GM23338 (cell line): ENCODE measurements around the gene WDR62. TPM values are rescaled to one million over a fixed set of nuclear protein-coding genes. Genes with fewer than 3 reads are reported as not detected.

ENCODE experiments used
- ATAC-seq: fragments of 200-7000 bp; cut with Tn5 transposase; 3 replicates; pipeline ENCODE4 v1.9.1; 2020
- DNase-seq: peaks from one replicate; pipeline ENCODE4 v3.0.0-alpha.2; 2015; ENCODE audit warnings: low spot score
- H2AFZ ChIP-seq: fragments of 200-600 bp; sonication (generic); 2 replicates; pipeline ENCODE4 v1.8.0; 2016; ENCODE audit warnings: antibody characterized with exemption, mild to moderate bottlenecking, moderate library complexity
- H3F3A ChIP-seq: fragments of 200-600 bp; sonication (generic); replicated peaks from 2 replicates; pipeline ENCODE4 v1.8.0; 2017; ENCODE audit warnings: antibody characterized with exemption, mixed run types, low read depth
- H3K27ac ChIP-seq: fragments of 200-600 bp; sonication (generic); 2 replicates; pipeline ENCODE4 v1.6.1; 2016; ENCODE audit warnings: low read depth
- H3K27me3 ChIP-seq: fragments of 200-600 bp; sonication (generic); 2 replicates; pipeline ENCODE4 v1.8.0; 2016; ENCODE audit warnings: mild to moderate bottlenecking, mixed run types, moderate library complexity; ENCODE audit not compliant: insufficient read depth
- H3K36me3 ChIP-seq: fragments of 200-600 bp; sonication (generic); 2 replicates; pipeline ENCODE4 v1.8.0; 2016; ENCODE audit warnings: mild to moderate bottlenecking; ENCODE audit not compliant: insufficient read depth
- H3K4me1 ChIP-seq: fragments of 200-600 bp; sonication (generic); 2 replicates; pipeline ENCODE4 v1.8.0; 2016; ENCODE audit warnings: mild to moderate bottlenecking, moderate library complexity; ENCODE audit not compliant: insufficient read depth
- H3K4me2 ChIP-seq: fragments of 200-600 bp; sonication (generic); 2 replicates; pipeline ENCODE4 v1.7.1; 2017; ENCODE audit warnings: mixed run types
- H3K4me3 ChIP-seq: fragments of 200-600 bp; sonication (generic); 2 replicates; pipeline ENCODE4 v1.6.1; 2016; ENCODE audit warnings: mixed run types
- H3K79me2 ChIP-seq: fragments of 200-600 bp; sonication (generic); replicated peaks from 2 replicates; pipeline ENCODE4 v1.8.0; 2017; ENCODE audit warnings: mild to moderate bottlenecking; ENCODE audit not compliant: insufficient read depth
- H3K9me2 ChIP-seq: fragments of 200-600 bp; sonication (generic); 2 replicates; pipeline ENCODE4 v1.8.0; 2017; ENCODE audit not compliant: insufficient read depth
- H4K20me1 ChIP-seq: fragments of 200-600 bp; sonication (generic); replicated peaks from 2 replicates; pipeline ENCODE4 v1.8.0; 2017; ENCODE audit warnings: mild to moderate bottlenecking; ENCODE audit not compliant: insufficient read depth
- H3K27ac Mint-ChIP-seq: 2 replicates; pipeline ENCODE4 v1.8.0; 2020; ENCODE audit warnings: inconsistent platforms, mild to moderate bottlenecking, moderate library complexity, mixed read lengths
- H3K27me3 Mint-ChIP-seq: 3 replicates; pipeline ENCODE4 v1.8.0; 2022; ENCODE audit warnings: low read depth, mild to moderate bottlenecking, moderate library complexity, mixed read lengths, inconsistent platforms; ENCODE audit not compliant: insufficient read depth, poor library complexity
- H3K36me3 Mint-ChIP-seq: 3 replicates; pipeline ENCODE4 v1.8.0; 2021; ENCODE audit warnings: low read depth, mild to moderate bottlenecking, inconsistent platforms, moderate library complexity, mixed read lengths
- H3K4me1 Mint-ChIP-seq: 3 replicates; pipeline ENCODE4 v1.8.0; 2020; ENCODE audit warnings: mild to moderate bottlenecking, inconsistent platforms, mixed read lengths
- H3K4me3 Mint-ChIP-seq: 3 replicates; pipeline ENCODE4 v1.8.0; 2021; ENCODE audit warnings: moderate library complexity, mild to moderate bottlenecking, inconsistent platforms, mixed read lengths
- H3K9me3 Mint-ChIP-seq: 3 replicates; pipeline ENCODE4 v1.8.0; 2020; ENCODE audit warnings: moderate library complexity, mild to moderate bottlenecking, inconsistent platforms, mixed read lengths
- CREB1 ChIP-seq: fragments of 250-450 bp; sonication (Bioruptor Pico); IDR thresholded peaks from 2 replicates; pipeline ENCODE4 v1.5.0; 2020; ENCODE audit warnings: low read depth, mild to moderate bottlenecking, moderate library complexity
- CTCF ChIP-seq, 2 experiments: fragments of 200-600 bp in 1 of 2; sonication (generic) in 1 of 2; conservative IDR thresholded peaks; 2 replicates each; pipeline versions ENCODE4 v1.5.1 to v1.6.1; 2016 to 2017; ENCODE audit warnings: antibody characterized with exemption in 2 of 2, low read depth in 2 of 2, mild to moderate bottlenecking in 2 of 2, moderate library complexity in 1 of 2
- ETS1 ChIP-seq: IDR thresholded peaks from 2 replicates; pipeline ENCODE4 v1.6.1; 2016; ENCODE audit warnings: antibody characterized with exemption
- EZH2 ChIP-seq: fragments of 200-600 bp; sonication (generic); IDR thresholded peaks from one replicate; pipeline ENCODE4 v1.8.0; 2017; ENCODE audit warnings: antibody characterized with exemption, mild to moderate bottlenecking, low read depth; ENCODE audit not compliant: unreplicated experiment
- EZH2phosphoT487 ChIP-seq: fragments of 200-600 bp; sonication (generic); IDR thresholded peaks from one replicate; pipeline ENCODE4 v1.8.1; 2018; ENCODE audit warnings: antibody characterized with exemption; ENCODE audit not compliant: unreplicated experiment
- JUNB ChIP-seq: IDR thresholded peaks from one replicate; pipeline ENCODE4 v1.6.1; 2016; ENCODE audit warnings: antibody characterized with exemption; ENCODE audit not compliant: unreplicated experiment
- NANOG ChIP-seq: IDR thresholded peaks from 2 replicates; pipeline ENCODE4 v1.6.1; 2016; ENCODE audit warnings: antibody characterized with exemption, borderline replicate concordance
- POLR2AphosphoS5 ChIP-seq: IDR thresholded peaks from 2 replicates; pipeline ENCODE4 v1.6.1; 2016; ENCODE audit warnings: antibody characterized with exemption, low read depth
- REST ChIP-seq: IDR thresholded peaks from one replicate; pipeline ENCODE4 v1.6.1; 2018; ENCODE audit warnings: antibody characterized with exemption; ENCODE audit not compliant: unreplicated experiment
- STAT1 ChIP-seq: IDR thresholded peaks from one replicate; pipeline ENCODE4 v1.6.1; 2016; ENCODE audit warnings: antibody characterized with exemption; ENCODE audit not compliant: unreplicated experiment
- ZNF114 ChIP-seq: fragments of 250-450 bp; sonication (Bioruptor Pico); IDR thresholded peaks from 2 replicates; pipeline ENCODE4 v1.5.0; 2020; ENCODE audit warnings: mild to moderate bottlenecking, moderate library complexity
- ZNF331 ChIP-seq: fragments of 250-450 bp; sonication (Bioruptor Pico); IDR thresholded peaks from 2 replicates; pipeline ENCODE4 v1.5.0; 2020; ENCODE audit warnings: low read depth, mild to moderate bottlenecking, moderate library complexity
- ZNF462 ChIP-seq: fragments of 250-450 bp; sonication (Bioruptor Pico); IDR thresholded peaks from 2 replicates; pipeline ENCODE4 v1.5.0; 2020; ENCODE audit warnings: mild to moderate bottlenecking, moderate library complexity
- polyA plus RNA-seq: library from polyadenylated mRNA; unstranded; fragments of >200 nt; fragmentation: Nextera tagmentation; extraction: Ambion mirVana; gene quantifications from 2 replicates; pipeline ENCODE4 v1.2.1, GENCODE V29; 2016
- total RNA-seq: library from RNA; depleted of rRNA; stranded (reverse); fragments of >200 nt; shearing (Covaris generic); gene quantifications from 2 replicates; pipeline ENCODE4 v1.2.3, GENCODE V29; 2014

The WDR62 gene
- total and polyA plus RNA-seq, 2 experiments from 2014 or later: 14.1 to 45.4 TPM

DNA sequence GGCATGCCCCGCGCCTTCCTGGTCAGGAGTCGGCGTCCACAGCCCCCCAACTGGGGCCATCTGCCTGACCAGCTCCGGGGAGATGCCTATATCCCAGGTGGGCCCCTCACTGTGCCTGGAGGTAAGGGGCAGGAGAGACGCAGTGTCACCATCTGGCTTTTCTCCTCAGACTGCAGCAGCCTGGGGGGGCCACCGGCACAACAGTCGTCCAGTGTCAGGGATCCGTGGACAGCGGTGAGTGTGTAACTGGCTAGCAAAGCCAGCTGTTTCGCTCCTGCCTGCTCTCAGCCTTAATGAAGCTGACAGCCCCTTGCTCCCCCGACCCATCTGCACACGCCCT, 56.5 kb downstream of the WDR62 start:
- H3K4me1 ChIP-seq: peaks cover 18% of the 10 kb centered on the region
- Mint-ChIP-seq H3K36me3 (peaks cover 34% of the 10 kb centered on the region), H3K27ac (no peak overlapping the region), H3K27me3 (peaks cover 23% of the 10 kb centered on the region), H3K4me3 (no peak overlapping the region), H3K4me1 (peaks cover 32% of the 10 kb centered on the region), H3K9me3 (no peaks in the 10 kb centered on the region)
- H2AFZ ChIP-seq: no peak overlapping the region
- peak overlapping the region; percentile 23; the same call in 1 of the 2 replicates for H3K4me3 ChIP-seq
- H3F3A ChIP-seq: peaks cover 21% of the 10 kb centered on the region
- peaks cover 10% of the 10 kb centered on the region; the same call in 1 of the 2 replicates for H3K79me2 ChIP-seq
- H3K4me2 ChIP-seq: peak overlapping the region; percentile 65; the same call in 1 of the 2 replicates
- TF ChIP-seq ZNF462 (CRISPR knock-in tag): no peak
- TF ChIP-seq ETS1: no peak
- TF ChIP-seq CTCF (conservative IDR thresholded peaks at IDR 0.05; ENCODE audit: low read depth in 2 of 2): no peak
- no peak for TF ChIP-seq NANOG
- TF ChIP-seq ZNF114 (CRISPR knock-in tag): no peak
- TF ChIP-seq STAT1: no peak
- no peak for TF ChIP-seq EZH2
- TF ChIP-seq EZH2phosphoT487: no peak
- no peak for TF ChIP-seq REST
- TF ChIP-seq JUNB: no peak
- no peak for TF ChIP-seq POLR2AphosphoS5
- no peak for TF ChIP-seq CREB1
- TF ChIP-seq ZNF331 (CRISPR knock-in tag): no peak
- H3K36me3 ChIP-seq: no peaks in the 10 kb centered on the region; the same call in 1 of the 2 replicates
- no peaks in the 10 kb centered on the region for H3K9me2 ChIP-seq
- H3K27me3 ChIP-seq: no peaks in the 10 kb centered on the region
- H4K20me1 ChIP-seq: peaks cover 6% of the 10 kb centered on the region; the same call in 1 of the 2 replicates
- DNase-seq (no peak), ATAC-seq (no peak)
- H3K27ac ChIP-seq: peak overlapping the region; percentile 32; the same call in 1 of the 2 replicates
